Inflammatory macrophage (primary cell): ENCODE results near the gene CSF3.
"Not testable (repeated sequence)": the region's sequence is repeated elsewhere in the genome, so short reads cannot be mapped to it uniquely, and the experiment has no call there.

Source experiments
- DNase-seq, 2 donors: peaks; one replicate each; pipeline ENCODE4 v3.0.0-alpha.2; 2020 to 2022

The CSF3 gene

DNA sequence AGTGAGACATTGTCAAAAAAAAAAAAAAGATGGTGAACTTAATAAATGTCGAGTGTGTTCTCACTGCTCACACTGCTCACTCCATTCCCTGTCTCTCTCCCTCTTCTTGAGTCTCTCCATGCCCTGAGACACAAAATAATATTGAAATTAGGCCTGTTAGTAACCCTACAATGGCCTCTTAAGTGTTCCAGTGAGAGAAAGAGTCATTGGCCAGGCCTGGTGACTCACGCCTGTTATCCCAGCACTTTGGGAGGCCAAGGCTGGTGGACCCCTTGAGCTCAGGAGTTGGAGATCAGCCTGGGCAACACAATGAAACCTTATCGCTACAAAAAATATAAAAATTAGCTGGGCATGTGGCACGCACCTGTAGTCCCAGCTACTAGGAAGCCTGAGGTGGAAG lies 16.2 kb upstream of the CSF3 start:
- DNase-seq: no peak

DNA sequence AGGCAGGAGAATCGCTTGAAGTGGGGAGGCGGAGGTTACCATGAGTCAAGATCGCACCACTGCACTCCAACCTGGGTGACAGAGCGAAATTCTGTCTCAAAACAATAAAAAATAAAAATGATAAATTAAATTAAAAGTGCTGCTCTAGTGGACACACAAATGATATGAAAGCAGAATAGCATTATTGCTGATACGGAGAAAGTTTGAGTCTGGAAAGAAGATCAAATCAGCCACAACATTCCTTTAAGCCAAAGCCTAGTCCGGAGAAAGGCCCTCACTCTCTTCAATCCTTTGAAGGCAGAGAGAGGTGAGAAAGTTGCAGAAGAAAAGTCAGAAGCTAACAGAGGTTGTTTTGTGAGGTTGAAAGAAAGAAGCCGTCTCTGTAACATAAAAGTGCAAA lies 15.1 kb upstream of the CSF3 start:
- no peak for DNase-seq

DNA sequence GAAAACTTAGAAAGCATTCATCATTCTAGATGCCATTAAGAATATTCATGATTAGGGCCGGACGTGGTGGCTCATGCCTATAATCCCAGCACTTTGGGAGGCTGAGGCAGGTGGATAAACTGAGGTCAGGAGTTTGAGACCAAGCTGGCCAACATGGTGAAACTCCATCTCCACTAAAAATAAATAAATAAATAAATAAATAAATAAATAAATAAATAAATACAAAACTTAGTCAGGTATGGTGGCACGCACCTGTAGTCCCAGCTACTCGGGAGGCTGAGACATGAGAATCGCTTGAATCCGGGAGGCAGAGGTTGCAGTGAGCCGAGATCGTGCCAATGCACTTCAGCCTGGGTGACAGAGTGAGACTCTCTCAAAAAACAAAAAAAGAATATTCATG lies 13.9 kb upstream of the CSF3 start:
- DNase-seq: not testable (repeated sequence)

GRCh38 chr17:40004072-40004471 lies 11.2 kb upstream of the CSF3 start:
- no peak for DNase-seq

DNA sequence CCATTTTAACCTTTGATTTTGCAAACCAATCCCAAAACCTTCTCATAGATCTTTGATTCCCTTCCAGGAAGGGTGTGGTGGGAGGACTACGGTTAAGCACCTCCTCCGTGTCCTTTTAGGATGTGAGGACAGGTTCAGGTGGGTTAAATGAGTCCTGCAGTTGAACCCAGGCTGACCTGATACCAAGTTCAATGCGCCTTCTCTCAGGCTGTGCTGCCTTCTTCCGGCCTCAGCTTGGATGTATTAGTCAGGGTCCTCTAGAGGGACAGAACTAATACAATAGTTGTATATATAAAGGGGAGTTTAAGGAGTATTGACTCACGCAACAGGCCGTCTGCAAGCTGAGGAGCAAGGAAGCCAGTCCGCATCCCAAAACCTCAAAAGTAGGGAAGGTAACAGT lies 10.5 kb upstream of the CSF3 start:
- DNase-seq: no peak

DNA sequence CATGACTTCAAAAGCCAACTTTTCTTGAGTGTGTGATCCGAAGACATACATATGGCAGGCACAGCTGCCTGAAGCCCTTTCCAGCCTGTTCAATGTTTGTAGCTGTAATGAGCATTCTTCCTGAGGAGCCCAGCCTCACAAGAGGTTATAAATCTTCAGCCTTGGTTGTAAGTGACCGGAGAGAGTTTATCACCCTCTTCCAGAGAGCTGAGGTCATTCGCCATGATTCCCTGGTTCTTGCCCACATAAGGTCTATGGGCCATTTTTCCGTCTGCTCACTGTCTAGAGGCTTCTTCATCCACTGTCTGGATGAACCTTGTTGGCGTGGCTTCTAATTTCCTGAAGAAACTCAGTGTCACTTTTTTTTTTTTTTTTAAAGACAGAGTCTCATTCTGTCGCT lies 9.7 kb upstream of the CSF3 start:
- DNase-seq: no peak

- DNase-seq: not testable (repeated sequence)
Measured at GRCh38 chr17:40010946-40011500, 4.2 kb upstream of the CSF3 start.

- not testable (repeated sequence) for DNase-seq
Measured at GRCh38 chr17:40012017-40012647, 3.1 kb upstream of the CSF3 start.

GRCh38 chr17:40014375-40014980 lies 762 bp upstream of the CSF3 start:
- no peak for DNase-seq

DNA sequence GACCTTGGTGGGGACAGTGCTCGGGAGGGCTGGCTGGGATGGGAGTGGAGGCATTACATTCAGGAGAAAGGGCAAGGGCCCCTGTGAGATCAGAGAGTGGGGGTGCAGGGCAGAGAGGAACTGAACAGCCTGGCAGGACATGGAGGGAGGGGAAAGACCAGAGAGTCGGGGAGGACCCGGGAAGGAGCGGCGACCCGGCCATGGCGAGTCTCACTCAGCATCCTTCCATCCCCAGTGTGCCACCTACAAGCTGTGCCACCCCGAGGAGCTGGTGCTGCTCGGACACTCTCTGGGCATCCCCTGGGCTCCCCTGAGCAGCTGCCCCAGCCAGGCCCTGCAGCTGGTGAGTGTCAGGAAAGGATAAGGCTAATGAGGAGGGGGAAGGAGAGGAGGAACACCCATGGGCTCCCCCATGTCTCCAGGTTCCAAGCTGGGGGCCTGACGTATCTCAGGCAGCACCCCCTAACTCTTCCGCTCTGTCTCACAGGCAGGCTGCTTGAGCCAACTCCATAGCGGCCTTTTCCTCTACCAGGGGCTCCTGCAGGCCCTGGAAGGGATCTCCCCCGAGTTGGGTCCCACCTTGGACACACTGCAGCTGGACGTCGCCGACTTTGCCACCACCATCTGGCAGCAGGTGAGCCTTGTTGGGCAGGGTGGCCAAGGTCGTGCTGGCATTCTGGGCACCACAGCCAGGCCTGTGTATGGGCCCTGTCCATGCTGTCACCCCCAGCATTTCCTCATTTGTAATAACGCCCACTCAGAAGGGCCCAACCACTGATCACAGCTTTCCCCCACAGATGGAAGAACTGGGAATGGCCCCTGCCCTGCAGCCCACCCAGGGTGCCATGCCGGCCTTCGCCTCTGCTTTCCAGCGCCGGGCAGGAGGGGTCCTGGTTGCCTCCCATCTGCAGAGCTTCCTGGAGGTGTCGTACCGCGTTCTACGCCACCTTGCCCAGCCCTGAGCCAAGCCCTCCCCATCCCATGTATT lies 1.1 kb downstream of the CSF3 start:
- peak in 1 of 2 donors; percentile 41 for DNase-seq

GRCh38 chr17:40017422-40018080 lies 2.3 kb downstream of the CSF3 start:
- DNase-seq: no peak

DNA sequence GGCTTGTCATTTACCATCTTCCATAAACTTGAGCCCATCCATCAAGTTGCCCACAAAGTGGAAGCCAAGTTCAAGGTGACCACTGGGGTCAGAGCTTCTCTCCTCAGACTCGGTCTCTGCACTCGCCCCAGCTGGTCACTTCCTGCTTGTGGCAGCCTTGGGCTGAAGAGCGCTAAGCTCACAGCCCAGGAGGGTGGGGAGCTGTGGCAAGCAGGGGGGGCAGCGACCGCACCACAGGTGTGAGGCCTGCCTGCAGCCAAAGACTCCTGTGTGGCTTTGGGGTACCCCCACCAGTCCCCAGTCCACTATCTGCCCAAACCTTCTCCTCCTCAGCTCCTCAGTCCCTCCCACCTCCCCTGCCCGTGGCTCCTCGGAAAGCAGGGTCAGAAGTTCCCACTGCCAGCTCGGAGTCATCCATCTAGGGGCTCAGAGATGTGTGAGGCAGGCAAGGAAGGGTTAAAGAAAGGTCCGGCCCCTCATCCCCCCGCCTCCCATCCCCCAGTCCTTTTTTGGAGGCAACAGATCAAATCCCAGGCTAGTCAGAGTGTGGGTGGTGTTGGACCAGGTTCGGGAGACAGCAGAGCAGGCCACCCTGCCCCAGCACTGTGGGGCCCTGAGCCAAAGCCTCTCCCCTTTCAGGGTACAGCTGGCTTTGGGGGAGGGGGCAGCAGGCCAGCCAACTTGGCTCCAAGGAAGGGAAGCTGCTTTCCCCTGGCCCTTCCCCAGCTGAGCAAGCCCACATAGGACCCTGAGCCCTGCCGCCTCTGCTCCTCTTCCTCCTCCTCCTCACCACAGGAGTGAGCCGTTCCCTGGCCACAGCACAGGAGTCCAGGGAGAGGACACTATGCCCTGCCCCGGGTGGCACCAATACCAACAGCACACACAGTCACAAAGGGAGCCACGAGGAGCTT lies 3.2 kb downstream of the CSF3 start:
- no peak for DNase-seq

DNA sequence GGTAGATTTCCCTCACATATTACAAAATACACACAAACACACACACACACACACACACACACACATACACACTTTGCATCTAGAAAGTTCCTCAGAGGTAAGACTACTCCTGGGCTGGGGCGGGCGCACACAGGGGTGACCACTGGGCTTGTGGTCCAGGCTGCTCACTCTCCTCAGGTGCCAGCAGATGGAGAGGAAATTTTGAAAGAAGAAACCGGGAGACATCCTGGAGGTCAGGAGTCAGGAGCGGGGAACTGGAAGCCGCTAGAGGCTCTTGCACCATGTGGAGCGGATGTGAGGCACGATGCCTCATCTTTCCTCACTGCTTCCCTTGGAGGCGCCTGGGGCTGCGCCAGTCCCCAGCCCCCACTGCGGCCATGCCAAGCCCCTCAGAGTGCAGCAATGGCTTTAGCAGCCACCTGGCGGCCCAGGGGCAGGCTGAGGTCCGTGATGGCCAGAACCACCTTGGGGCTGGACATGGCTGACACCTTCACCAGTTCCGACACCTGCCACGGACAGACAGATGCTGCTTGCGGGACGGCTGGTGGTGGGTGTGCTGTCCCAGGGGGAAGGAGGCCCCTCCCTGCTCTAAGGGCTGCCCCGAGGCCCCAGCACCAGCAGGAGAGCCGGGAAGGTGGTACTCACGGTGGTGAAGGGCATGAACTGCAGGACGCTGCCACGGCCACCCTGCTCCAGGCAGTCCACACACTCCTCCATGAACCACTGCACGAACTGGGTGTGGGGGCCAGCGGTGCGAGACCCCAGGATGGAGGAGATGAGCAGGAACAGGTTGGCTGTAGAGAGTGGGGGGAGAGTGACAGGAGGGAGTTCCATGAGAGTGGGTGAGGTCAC lies 4.1 kb downstream of the CSF3 start:
- no peak for DNase-seq

DNA sequence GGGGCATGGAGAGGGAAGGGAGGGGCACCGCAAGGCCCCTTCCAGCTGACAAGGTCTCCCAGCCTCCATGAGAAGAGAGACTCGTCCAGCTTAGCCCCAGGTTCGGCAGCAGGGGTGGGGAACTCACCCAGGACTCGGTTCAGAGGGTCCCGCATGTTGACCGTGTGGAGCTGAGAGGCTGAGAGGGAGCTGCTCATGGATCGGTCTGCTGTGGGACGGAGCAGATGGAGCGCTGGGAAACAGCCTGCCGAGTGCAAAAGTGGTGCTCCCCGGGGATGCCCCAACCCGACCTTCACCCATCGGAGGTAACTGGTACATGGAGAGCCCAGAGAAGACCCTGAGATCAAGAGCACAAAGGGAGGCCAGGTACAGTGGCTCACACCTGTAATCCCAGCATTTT lies 4.9 kb downstream of the CSF3 start:
- DNase-seq: no peak

GRCh38 chr17:40021451-40021971 lies 6.3 kb downstream of the CSF3 start:
- no peak for DNase-seq

DNA sequence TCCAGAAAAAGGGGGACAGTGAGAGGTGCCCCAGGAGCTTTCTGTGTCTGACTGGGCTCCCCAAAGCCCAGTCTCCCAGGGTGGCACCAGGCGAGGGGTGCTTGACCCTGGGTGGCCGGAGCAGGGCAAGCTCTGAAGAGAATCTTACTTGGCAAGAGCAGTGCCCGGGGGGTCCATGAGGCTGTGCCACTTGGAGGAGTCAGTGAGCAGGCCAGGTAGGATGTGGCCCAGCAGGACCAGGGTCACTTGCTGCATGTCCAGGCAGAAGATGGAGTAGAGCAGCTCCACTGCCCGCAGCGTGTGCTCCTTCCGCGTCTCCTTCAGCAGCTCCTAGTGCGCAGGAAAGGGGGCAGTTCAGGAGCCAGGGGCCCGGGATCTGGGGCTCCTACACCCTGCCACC lies 7.3 kb downstream of the CSF3 start:
- no peak for DNase-seq

- no peak for DNase-seq
Measured at GRCh38 chr17:40022961-40023541, 7.8 kb downstream of the CSF3 start.

- DNase-seq: no peak
Measured at GRCh38 chr17:40023590-40024292, 8.5 kb downstream of the CSF3 start.

DNA sequence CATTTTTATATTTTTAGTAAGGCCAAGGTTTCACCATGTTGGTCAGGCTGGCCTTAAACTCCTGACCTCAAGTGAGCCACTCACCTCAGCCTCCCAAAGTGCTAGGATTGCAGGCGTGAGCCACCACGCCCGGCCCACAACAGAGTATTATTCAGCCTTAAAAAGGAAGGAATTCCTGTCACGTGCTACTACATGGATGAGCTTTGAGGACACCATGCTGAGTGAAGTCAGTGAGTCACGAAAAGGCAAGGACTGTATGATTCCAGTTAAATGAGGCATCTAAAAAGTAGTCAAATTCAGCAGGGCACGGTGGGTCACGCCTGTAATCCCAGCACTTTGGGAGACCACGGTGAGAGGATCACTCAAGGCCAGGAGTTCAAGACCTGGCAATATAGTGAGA lies 9.7 kb downstream of the CSF3 start:
- DNase-seq: no peak
